Astrocyte (in vitro differentiated cells and primary cell): ENCODE measurements around the gene PRKD3. TPM values are rescaled to one million over a fixed set of nuclear protein-coding genes. Genes with fewer than 3 reads are reported as not detected.

ENCODE experiments used
- DNase-seq: peaks from one replicate; pipeline ENCODE4 v3.0.0-alpha.2; 2010; ENCODE audit warnings: low read depth
- FAIRE-seq: peaks from 2 replicates; lab custom pipeline; 2011; peaks lifted over from hg19 to GRCh38; lab: Jason Lieb, UNC
- H2AFZ ChIP-seq: 2 replicates; pipeline ENCODE4 v1.6.0; 2012; ENCODE audit warnings: low read depth, low read length, inconsistent platforms
- H3K27ac ChIP-seq: 2 replicates; pipeline ENCODE4 v1.5.1; 2011; ENCODE audit warnings: low read depth, low read length, inconsistent platforms
- H3K27me3 ChIP-seq: 2 replicates; pipeline ENCODE4 v1.6.0; 2011; ENCODE audit warnings: low read length, inconsistent platforms; ENCODE audit not compliant: insufficient read depth
- H3K36me3 ChIP-seq: 2 replicates; pipeline ENCODE4 v1.5.1; 2011; ENCODE audit warnings: low read length, inconsistent platforms; ENCODE audit not compliant: insufficient read depth
- H3K4me1 ChIP-seq: 2 replicates; pipeline ENCODE4 v1.5.1; 2011; ENCODE audit warnings: low read length, inconsistent platforms; ENCODE audit not compliant: insufficient read depth
- H3K4me2 ChIP-seq: 2 replicates; pipeline ENCODE4 v1.6.0; 2012; ENCODE audit warnings: low read length, inconsistent platforms
- H3K4me3 ChIP-seq: 2 replicates; pipeline ENCODE4 v1.5.1; 2011; ENCODE audit warnings: low read depth, mild to moderate bottlenecking, low read length, inconsistent platforms; ENCODE audit not compliant: insufficient read depth
- H3K79me2 ChIP-seq: 2 replicates; pipeline ENCODE4 v1.6.0; 2012; ENCODE audit warnings: mild to moderate bottlenecking, low read length, inconsistent platforms; ENCODE audit not compliant: insufficient read depth
- H3K9ac ChIP-seq: 2 replicates; pipeline ENCODE4 v1.6.0; 2012; ENCODE audit warnings: mild to moderate bottlenecking, low read length, inconsistent platforms
- H3K9me3 ChIP-seq: 2 replicates; pipeline ENCODE4 v1.5.1; 2012; ENCODE audit warnings: low read depth, mild to moderate bottlenecking, low read length, inconsistent platforms; ENCODE audit not compliant: insufficient read depth
- H4K20me1 ChIP-seq: 2 replicates; pipeline ENCODE4 v1.6.0; 2012; ENCODE audit warnings: low read length, inconsistent platforms; ENCODE audit not compliant: insufficient read depth
- H3K27ac Mint-ChIP-seq: one replicate; pipeline ENCODE4 v1.8.0; 2021; ENCODE audit warnings: mild to moderate bottlenecking, mixed read lengths; ENCODE audit not compliant: unreplicated experiment
- H3K27me3 Mint-ChIP-seq: one replicate; pipeline ENCODE4 v1.8.0; 2021; ENCODE audit warnings: low read depth, mixed read lengths; ENCODE audit not compliant: unreplicated experiment
- H3K36me3 Mint-ChIP-seq: one replicate; pipeline ENCODE4 v1.8.0; 2021; ENCODE audit warnings: low read depth, mixed read lengths; ENCODE audit not compliant: unreplicated experiment
- H3K4me1 Mint-ChIP-seq: one replicate; pipeline ENCODE4 v1.8.0; 2021; ENCODE audit warnings: low read depth, mixed read lengths; ENCODE audit not compliant: unreplicated experiment
- H3K4me3 Mint-ChIP-seq: one replicate; pipeline ENCODE4 v1.8.0; 2021; ENCODE audit warnings: mild to moderate bottlenecking, moderate library complexity, mixed read lengths; ENCODE audit not compliant: unreplicated experiment
- H3K9me3 Mint-ChIP-seq: one replicate; pipeline ENCODE4 v1.8.0; 2021; ENCODE audit warnings: mild to moderate bottlenecking, mixed read lengths; ENCODE audit not compliant: unreplicated experiment
- CTCF ChIP-seq: IDR thresholded peaks from 2 replicates; pipeline ENCODE4 v1.5.1; 2011; ENCODE audit warnings: low read depth, mild to moderate bottlenecking, inconsistent platforms, low read length, moderate library complexity; ENCODE audit not compliant: insufficient read depth
- EZH2 ChIP-seq: IDR thresholded peaks from 2 replicates; pipeline ENCODE4 v1.6.1; 2012; ENCODE audit warnings: mild to moderate bottlenecking, low read length, inconsistent platforms; ENCODE audit not compliant: insufficient read depth
- total RNA-seq: library from RNA; stranded (reverse); gene quantifications from 2 replicates; pipeline ENCODE4 v1.2.1, GENCODE V29; 2021

Gene PRKD3
- total RNA-seq, 1 donor from 2014 or later: 42.5 TPM

DNA sequence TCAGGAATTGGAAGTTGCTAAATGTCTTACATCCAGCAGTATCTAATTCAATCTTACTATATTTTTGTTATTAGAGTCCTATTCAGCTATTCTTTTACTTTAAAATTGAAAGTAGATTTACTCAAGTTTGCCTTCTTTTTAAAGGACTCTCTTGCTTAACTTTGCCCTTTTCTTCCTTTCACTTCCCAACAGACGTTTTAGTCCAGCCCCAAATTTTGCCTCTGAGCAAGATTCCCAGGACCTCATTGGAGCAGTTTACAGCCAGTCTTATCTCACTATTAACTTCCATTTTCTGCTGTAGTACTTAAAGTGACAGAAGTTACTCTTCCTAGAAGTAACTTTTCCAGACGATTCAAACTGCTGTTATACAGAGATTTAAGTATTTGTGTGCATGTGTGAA is 1.7 kb upstream of the PRKD3 start:
- Histone ChIP-seq H3K79me2 (peaks cover 29% of the 10 kb centered on the region), H3K4me1 (peaks cover 4% of the 10 kb centered on the region), H4K20me1 (peaks cover 15% of the 10 kb centered on the region), H2AFZ (no peak overlapping the region), H3K27me3 (no peaks in the 10 kb centered on the region), H3K4me3 (no peak overlapping the region), H3K4me2 (peak overlapping the region; percentile 32), H3K9me3 (no peaks in the 10 kb centered on the region), H3K27ac (no peak overlapping the region), H3K36me3 (no peaks in the 10 kb centered on the region), H3K9ac (no peak overlapping the region)
- H3K36me3 Mint-ChIP-seq: no peaks in the 10 kb centered on the region
- TF ChIP-seq CTCF: no peak
- TF ChIP-seq EZH2: no peak
- peaks cover 22% of the 10 kb centered on the region for H3K4me1 Mint-ChIP-seq
- peak overlapping the region; percentile 7 for H3K4me3 Mint-ChIP-seq
- no peaks in the 10 kb centered on the region for H3K9me3 Mint-ChIP-seq
- peak; percentile 67 for DNase-seq
- peak; percentile 23 for FAIRE-seq
- peaks cover 6% of the 10 kb centered on the region for H3K27me3 Mint-ChIP-seq
- H3K27ac Mint-ChIP-seq: no peak overlapping the region

- TF ChIP-seq CTCF: no peak
- no peak for TF ChIP-seq EZH2
- FAIRE-seq (no peak), DNase-seq (no peak)
- no peaks in the 10 kb centered on the region for H3K9me3 ChIP-seq
- H2AFZ ChIP-seq: peak overlapping the region; percentile 99
- H3K27ac ChIP-seq: no peak overlapping the region
- H3K27me3 ChIP-seq: no peaks in the 10 kb centered on the region
- H3K9ac ChIP-seq: peak overlapping the region; percentile 90
- Mint-ChIP-seq H3K4me1 (peaks cover 22% of the 10 kb centered on the region), H3K27ac (no peak overlapping the region), H3K4me3 (peak overlapping the region; percentile 86), H3K36me3 (no peaks in the 10 kb centered on the region), H3K9me3 (no peaks in the 10 kb centered on the region), H3K27me3 (peaks cover 2% of the 10 kb centered on the region)
- peaks cover 4% of the 10 kb centered on the region for H3K4me1 ChIP-seq
- H3K4me3 ChIP-seq: peak overlapping the region; percentile 79
- peaks cover 36% of the 10 kb centered on the region for H3K79me2 ChIP-seq
- peaks cover 16% of the 10 kb centered on the region for H4K20me1 ChIP-seq
- no peaks in the 10 kb centered on the region for H3K36me3 ChIP-seq
- H3K4me2 ChIP-seq: peak overlapping the region; percentile 89
These were observed 1.0 kb upstream of the PRKD3 start for GRCh38 chr2:37325625-37326071.

GRCh38 chr2:37324536-37324785 is 172 bp downstream of the PRKD3 start:
- no peak overlapping the region for H3K27ac Mint-ChIP-seq
- H3K27ac ChIP-seq: peak overlapping the region; percentile 75

More at GRCh38 chr2:37324536-37324785, 172 bp downstream of the PRKD3 start:
- Mint-ChIP-seq H3K27me3 (no peaks in the 10 kb centered on the region), H3K36me3 (no peaks in the 10 kb centered on the region), H3K9me3 (no peaks in the 10 kb centered on the region), H3K4me1 (peaks cover 22% of the 10 kb centered on the region), H3K4me3 (no peak overlapping the region)
- peak; percentile 43 for DNase-seq
- TF ChIP-seq CTCF (no peak), EZH2 (no peak)
- peak overlapping the region; percentile 89 for H3K4me2 ChIP-seq
- no peak overlapping the region for H2AFZ ChIP-seq
- peak overlapping the region; percentile 94 for H3K4me3 ChIP-seq
- H3K4me1 ChIP-seq: peaks cover 4% of the 10 kb centered on the region
- peaks cover 48% of the 10 kb centered on the region for H3K79me2 ChIP-seq
- no peak for FAIRE-seq
- no peaks in the 10 kb centered on the region for H3K27me3 ChIP-seq
- H3K9ac ChIP-seq: peak overlapping the region; percentile 90
- H4K20me1 ChIP-seq: peaks cover 25% of the 10 kb centered on the region
- H3K9me3 ChIP-seq: no peaks in the 10 kb centered on the region
- no peaks in the 10 kb centered on the region for H3K36me3 ChIP-seq
